ENCODE measurements around the gene LARGE1. TPM values are rescaled to one million over a fixed set of nuclear protein-coding genes. Genes with fewer than 3 reads are reported as not detected.

LARGE1 gene
- total and polyA plus RNA-seq, 2 of the 4 experiments (the other 2 are of a cell fraction), result 6.2 to 12.4 TPM

GRCh38 chr22:33467620-33468095, 452.6 kb downstream of the LARGE1 start:
- Histone ChIP-seq H3K4me3 (ENCODE audit: insufficient read depth, low read depth, low read length) (no peak overlapping the region), H2BK20ac (ENCODE audit: low read depth, low read length) (no peak overlapping the region), H4K20me1 (ENCODE audit: insufficient read depth, low read length) (no peaks in the 10 kb centered on the region), H3K56ac (ENCODE audit: extremely low read depth, insufficient read depth, low read length) (no peak overlapping the region), H3K79me1 (ENCODE audit: low read depth in 1 of 2, low read length in 2 of 2) (peaks cover 0 to 3% of the 10 kb centered on the region in 2 experiments; a peak in 1 of 4 replicates), H2AK5ac (ENCODE audit: low read depth, low read length) (no peak overlapping the region), H3K23ac (ENCODE audit: low read depth, low read length) (no peak overlapping the region), H2AK9ac (replicated peaks; ENCODE audit: low read depth, low read length, poor library complexity) (no peak overlapping the region), H4K91ac (ENCODE audit: insufficient read depth, low read depth, low read length) (no peak overlapping the region), H4K5ac (ENCODE audit: low read depth, low read length) (no peak overlapping the region), H4K8ac (ENCODE audit: low read depth in 2 of 2, low read length in 2 of 2) (no peak overlapping the region), H3K9ac (ENCODE audit: low read depth, low read length) (no peak overlapping the region), H3K4ac (ENCODE audit: low read depth, low read length) (no peak overlapping the region), H3K27ac (ENCODE audit: insufficient read depth, low read length) (no peak overlapping the region), H3K9me1 (ENCODE audit: insufficient read depth, low read length) (no peaks in the 10 kb centered on the region; the same call in 1 of the 2 replicates), H3K18ac (ENCODE audit: low read depth, low read length) (no peak overlapping the region), H2BK5ac (ENCODE audit: low read depth, low read length, poor library complexity, severe bottlenecking) (no peak overlapping the region), H3K4me1 (ENCODE audit: control insufficient read depth, insufficient read depth, low read length) (no peaks in the 10 kb centered on the region), H2AFZ (replicated peaks; ENCODE audit: low read length, poor library complexity) (no peak overlapping the region), H3K14ac (replicated peaks; ENCODE audit: low read depth, low read length) (no peak overlapping the region), H2BK120ac (ENCODE audit: low read depth, low read length) (no peak overlapping the region), H2BK15ac (ENCODE audit: low read depth, low read length) (no peak overlapping the region), H3K4me2 (ENCODE audit: low read depth, low read length) (no peak overlapping the region), H3K9me3 (ENCODE audit: control insufficient read depth, insufficient read depth, low read length) (no peaks in the 10 kb centered on the region), H3K27me3 (ENCODE audit: control insufficient read depth, insufficient read depth, low read length) (no peaks in the 10 kb centered on the region), H3K36me3 (ENCODE audit: control insufficient read depth, insufficient read depth, low read length) (no peaks in the 10 kb centered on the region)
- intact Hi-C loops (cut with micrococcal nuclease), result loop anchor here (5.0 kb wide), 2 partner anchors 165 to 1410 kb away; no protein-coding TSS in a partner anchor
- POLR2A ChIA-PET (ENCODE audit: unreplicated experiment), result no interaction called here
- DNase-seq (no peak), ATAC-seq (ENCODE audit: low read depth) (no peak)
- no peak for TF ChIP-seq MXI1 (IDR thresholded peaks at IDR 0.05; ENCODE audit: borderline replicate concordance, low read depth, low read length)
- TF ChIP-seq ELK1 (IDR thresholded peaks at IDR 0.05; ENCODE audit: borderline replicate concordance, low read depth, low read length), result no peak
- peak; percentile 18; the same call in 1 of the 2 replicates for TF ChIP-seq SMC3 (IDR thresholded peaks at IDR 0.05; ENCODE audit: low read depth, low read length)
- no peak for TF ChIP-seq FOS (IDR thresholded peaks at IDR 0.05; ENCODE audit: low read depth, low read length)
- TF ChIP-seq MAZ (IDR thresholded peaks at IDR 0.05; ENCODE audit: borderline replicate concordance, low read depth, low read length), result no peak
- no peak for TF ChIP-seq RAD21 (IDR thresholded peaks at IDR 0.05; ENCODE audit: low read length)
- TF ChIP-seq CTCF (conservative IDR thresholded peaks at IDR 0.05; ENCODE audit: low read depth, low read length), result 0 out of 2 replicates have a peak, but pooled peaks have one; percentile 10
- TF ChIP-seq NFE2L2 (IDR thresholded peaks at IDR 0.05; ENCODE audit: low read depth, low read length), result no peak
- dilution Hi-C loops (cut with HindIII; ENCODE audit: low sequenced_read_pairs, unreplicated experiment), result no loop called here
- CTCF ChIA-PET, result no interaction called here
- BruUV-seq (replicated peaks), result no TSS peak
- 72% methylated on average over 4 of the region's 5 CpGs; no CpG with 5 or more reads in 1 of the 2 experiments for WGBS, 2 experiments (ENCODE audit: extremely low coverage in 2 of 2, insufficient read length in 1 of 2)
- in situ Hi-C loops (cut with MboI; ENCODE audit: low sequenced_read_pairs), result no loop called here

Data from IMR-90 (cell line).